Measurements from ENCODE around the gene SHFL.

Gene SHFL

GRCh38 chr19:10113964-10114650 lies 28.0 kb downstream of the SHFL start:
- Histone ChIP-seq H3K4me3 (ENCODE audit: low read length) (no peak overlapping the region), H3K9me2 (replicated peaks; ENCODE audit: control insufficient read depth, low read length) (no peaks in the 10 kb centered on the region), H3K27ac (ENCODE audit: low read depth, low read length) (no peak overlapping the region), H3K9me3 (ENCODE audit: control insufficient read depth, insufficient read depth, low read length) (no peaks in the 10 kb centered on the region), H3K27me3 (ENCODE audit: control insufficient read depth, low read length) (no peaks in the 10 kb centered on the region), H3K4me1 (ENCODE audit: control insufficient read depth, low read length) (peaks cover 51% of the 10 kb centered on the region), H3K36me3 (ENCODE audit: control insufficient read depth, low read length) (peaks cover 84% of the 10 kb centered on the region), H3F3A (ENCODE audit: control insufficient read depth, insufficient read depth) (peaks cover 26% of the 10 kb centered on the region), H3K79me2 (ENCODE audit: control insufficient read depth, low read length) (peaks cover 24% of the 10 kb centered on the region), H3K4me2 (ENCODE audit: low read length) (no peak overlapping the region), H4K20me1 (ENCODE audit: control insufficient read depth, insufficient read depth, low read depth, low read length) (peaks cover 5% of the 10 kb centered on the region)
- TF ChIP-seq CTCF (IDR thresholded peaks at IDR 0.05; ENCODE audit: low read depth, low read length, poor library complexity, severe bottlenecking) (no peak), EZH2phosphoT487 (IDR thresholded peaks at IDR 0.05; ENCODE audit: borderline replicate concordance, low read length) (no peak)

DNA sequence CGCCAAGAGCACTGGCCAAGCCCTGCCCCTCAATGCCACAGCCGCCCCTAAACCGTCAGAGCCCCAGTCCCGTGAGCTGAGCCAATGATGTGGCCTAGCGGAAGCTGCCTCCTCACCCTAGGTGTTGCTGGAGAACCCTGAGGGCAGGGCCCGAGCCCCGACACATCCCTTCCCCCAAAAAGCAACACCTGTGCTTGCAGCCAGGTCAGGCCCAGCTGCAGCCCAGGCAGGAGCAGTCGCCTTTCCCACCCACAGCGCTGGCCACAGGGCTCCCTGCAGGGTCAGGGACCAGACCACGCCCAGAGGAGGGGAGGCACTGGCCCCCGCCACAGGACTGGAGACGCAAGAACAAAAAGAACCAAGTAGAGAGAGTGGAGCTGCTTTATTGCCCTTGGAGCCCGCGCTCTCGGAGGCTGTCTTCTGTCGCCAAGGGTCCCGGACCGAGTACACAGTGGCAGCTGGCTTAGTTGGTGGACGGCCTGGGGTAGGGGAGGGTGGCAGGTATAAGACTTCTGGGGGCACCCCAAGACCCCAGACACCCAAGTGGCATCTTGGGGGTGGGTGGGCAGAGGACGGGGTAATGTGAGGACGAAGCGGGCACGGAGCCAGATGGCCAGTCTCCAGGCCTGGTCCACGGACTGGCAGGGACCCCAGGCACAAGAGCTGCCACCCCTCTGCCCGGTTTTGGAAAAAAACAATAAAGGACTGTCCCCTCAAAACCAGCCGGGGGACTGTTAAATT lies 28.7 kb downstream of the SHFL start:
- H3K4me2 ChIP-seq (ENCODE audit: low read length): no peak overlapping the region
- H3K36me3 ChIP-seq (ENCODE audit: control insufficient read depth, low read length): peaks cover 83% of the 10 kb centered on the region
- H3F3A ChIP-seq (ENCODE audit: control insufficient read depth, insufficient read depth): peaks cover 20% of the 10 kb centered on the region

GRCh38 chr19:10115392-10116084 lies 29.4 kb downstream of the SHFL start:
- H3K4me1 ChIP-seq (ENCODE audit: control insufficient read depth, low read length): peaks cover 40% of the 10 kb centered on the region
- no peak overlapping the region for H3K4me3 ChIP-seq (ENCODE audit: low read length)
- no peak overlapping the region for H3K4me2 ChIP-seq (ENCODE audit: low read length)
- H3K27ac ChIP-seq (ENCODE audit: low read depth, low read length): no peak overlapping the region
- H3K9me2 ChIP-seq (replicated peaks; ENCODE audit: control insufficient read depth, low read length): no peaks in the 10 kb centered on the region
- peaks cover 76% of the 10 kb centered on the region for H3K36me3 ChIP-seq (ENCODE audit: control insufficient read depth, low read length)
- H3K79me2 ChIP-seq (ENCODE audit: control insufficient read depth, low read length): peaks cover 24% of the 10 kb centered on the region
- peaks cover 21% of the 10 kb centered on the region for H3F3A ChIP-seq (ENCODE audit: control insufficient read depth, insufficient read depth)
- H3K9me3 ChIP-seq (ENCODE audit: control insufficient read depth, insufficient read depth, low read length): no peaks in the 10 kb centered on the region
- TF ChIP-seq CTCF (IDR thresholded peaks at IDR 0.05; ENCODE audit: low read depth, low read length, poor library complexity, severe bottlenecking): no peak
- TF ChIP-seq EZH2phosphoT487 (IDR thresholded peaks at IDR 0.05; ENCODE audit: borderline replicate concordance, low read length): no peak
- peaks cover 6% of the 10 kb centered on the region for H4K20me1 ChIP-seq (ENCODE audit: control insufficient read depth, insufficient read depth, low read depth, low read length)
- no peaks in the 10 kb centered on the region for H3K27me3 ChIP-seq (ENCODE audit: control insufficient read depth, low read length)

More for the DNA sequence above, 28.7 kb downstream of the SHFL start:
- Histone ChIP-seq H3K9me3 (ENCODE audit: control insufficient read depth, insufficient read depth, low read length) (no peaks in the 10 kb centered on the region), H3K79me2 (ENCODE audit: control insufficient read depth, low read length) (peaks cover 24% of the 10 kb centered on the region), H3K9me2 (replicated peaks; ENCODE audit: control insufficient read depth, low read length) (no peaks in the 10 kb centered on the region), H4K20me1 (ENCODE audit: control insufficient read depth, insufficient read depth, low read depth, low read length) (peaks cover 6% of the 10 kb centered on the region), H3K27ac (ENCODE audit: low read depth, low read length) (no peak overlapping the region), H3K27me3 (ENCODE audit: control insufficient read depth, low read length) (no peaks in the 10 kb centered on the region), H3K4me1 (ENCODE audit: control insufficient read depth, low read length) (peaks cover 44% of the 10 kb centered on the region), H3K4me3 (ENCODE audit: low read length) (no peak overlapping the region)
- TF ChIP-seq CTCF (IDR thresholded peaks at IDR 0.05; ENCODE audit: low read depth, low read length, poor library complexity, severe bottlenecking) (no peak), EZH2phosphoT487 (IDR thresholded peaks at IDR 0.05; ENCODE audit: borderline replicate concordance, low read length) (no peak)

All from DOHH2 (cell line).